NCI-H460 (cell line): ENCODE results near the gene COG5. TPM values are rescaled to one million over a fixed set of nuclear protein-coding genes. Genes with fewer than 3 reads are reported as not detected.

Experiments used
- DNase-seq: peaks from one replicate; pipeline ENCODE4 v3.0.0-alpha.2; 2016; ENCODE audit warnings: low read depth; ENCODE audit errors: extremely low read depth
- total RNA-seq: library from RNA; depleted of rRNA; stranded (reverse); fragments of >200 nt; shearing (Covaris generic); gene quantifications from 2 replicates; pipeline ENCODE4 v1.2.3, GENCODE V29; 2014

COG5 gene
- total RNA-seq, 1 experiment from 2014 or later: 70.0 TPM

- DNase-seq: peak; percentile 38
Measured at GRCh38 chr7:107201795-107202450, 361.8 kb downstream of the COG5 start.

GRCh38 chr7:107196834-107197610, 366.7 kb downstream of the COG5 start:
- no peak for DNase-seq

- no peak for DNase-seq
Measured at GRCh38 chr7:107194052-107194451, 369.7 kb downstream of the COG5 start.

- DNase-seq: no peak
Measured at GRCh38 chr7:107190090-107190489, 373.6 kb downstream of the COG5 start.

- DNase-seq: no peak
Measured at GRCh38 chr7:107187774-107188173, 375.9 kb downstream of the COG5 start.

GRCh38 chr7:107186240-107186639, 377.5 kb downstream of the COG5 start:
- DNase-seq: no peak

GRCh38 chr7:107185716-107186115, 378.0 kb downstream of the COG5 start:
- no peak for DNase-seq

- no peak for DNase-seq
Measured at GRCh38 chr7:107181172-107181571, 382.5 kb downstream of the COG5 start.

- no peak for DNase-seq
Measured at GRCh38 chr7:107180378-107180777, 383.3 kb downstream of the COG5 start.

GRCh38 chr7:107179326-107180164, 384.2 kb downstream of the COG5 start:
- no peak for DNase-seq

- DNase-seq: no peak
Measured at GRCh38 chr7:107173691-107174406, 389.9 kb downstream of the COG5 start.

- no peak for DNase-seq
Measured at GRCh38 chr7:107173191-107173590, 390.5 kb downstream of the COG5 start.

- no peak for DNase-seq
Measured at GRCh38 chr7:107172276-107173032, 391.3 kb downstream of the COG5 start.

- DNase-seq: no peak
Measured at GRCh38 chr7:107171496-107171895, 392.2 kb downstream of the COG5 start.

GRCh38 chr7:107170051-107170915, 393.4 kb downstream of the COG5 start:
- DNase-seq: no peak

- peak; percentile 96 for DNase-seq
Measured at GRCh38 chr7:107169120-107170050, 394.3 kb downstream of the COG5 start.

GRCh38 chr7:107168233-107169119, 395.2 kb downstream of the COG5 start, which contains the start of gene HBP1:
Gene HBP1, plus strand, starts transcription at chr7:107169003. Its CDS starts 10,891 bp downstream, at chr7:107179894.
- DNase-seq: peak; percentile 100
